Endothelial cell (in vitro differentiated cells): ENCODE measurements around the gene HOXC12. TPM values are rescaled to one million over a fixed set of nuclear protein-coding genes. Genes with fewer than 3 reads are reported as not detected.

ENCODE experiments used
- DNase-seq: peaks from one replicate; pipeline ENCODE4 v3.0.0; 2021; ENCODE audit warnings: low spot score
- H3K27ac Mint-ChIP-seq: one replicate; pipeline ENCODE4 v1.8.0; 2021; ENCODE audit warnings: mixed read lengths, inconsistent platforms; ENCODE audit not compliant: unreplicated experiment
- H3K27me3 Mint-ChIP-seq: one replicate; pipeline ENCODE4 v1.8.0; 2021; ENCODE audit warnings: mild to moderate bottlenecking, moderate library complexity, mixed read lengths, inconsistent platforms; ENCODE audit not compliant: unreplicated experiment
- H3K36me3 Mint-ChIP-seq: one replicate; pipeline ENCODE4 v1.8.0; 2021; ENCODE audit warnings: mild to moderate bottlenecking, low read depth, mixed read lengths, inconsistent platforms; ENCODE audit not compliant: unreplicated experiment
- H3K4me1 Mint-ChIP-seq: one replicate; pipeline ENCODE4 v1.8.0; 2021; ENCODE audit warnings: mild to moderate bottlenecking, mixed read lengths, inconsistent platforms; ENCODE audit not compliant: unreplicated experiment
- H3K4me3 Mint-ChIP-seq: one replicate; pipeline ENCODE4 v1.8.0; 2021; ENCODE audit warnings: mild to moderate bottlenecking, mixed read lengths, inconsistent platforms; ENCODE audit not compliant: unreplicated experiment
- H3K9me3 Mint-ChIP-seq: one replicate; pipeline ENCODE4 v1.8.0; 2021; ENCODE audit warnings: mixed read lengths, inconsistent platforms; ENCODE audit not compliant: unreplicated experiment
- total RNA-seq: library from RNA; stranded (reverse); fragmentation: NEBNext Ultra II Directional; extraction: Animal tissue kit (Norgen Biotek cat#: 25700); gene quantifications from one replicate; pipeline ENCODE4 v1.2.1, GENCODE V29; 2021; ENCODE audit not compliant: unreplicated experiment
- TF ChIP-seq, protein P1 (sequence below): fragments of 200-600 bp; sonication (generic); IDR thresholded peaks from one replicate; pipeline ENCODE4 v1.5.0; 2021; ENCODE audit warnings: antibody characterized with exemption; ENCODE audit not compliant: unreplicated experiment

The HOXC12 gene
- total RNA-seq, 1 donor from 2014 or later, result 1.3 TPM

DNA sequence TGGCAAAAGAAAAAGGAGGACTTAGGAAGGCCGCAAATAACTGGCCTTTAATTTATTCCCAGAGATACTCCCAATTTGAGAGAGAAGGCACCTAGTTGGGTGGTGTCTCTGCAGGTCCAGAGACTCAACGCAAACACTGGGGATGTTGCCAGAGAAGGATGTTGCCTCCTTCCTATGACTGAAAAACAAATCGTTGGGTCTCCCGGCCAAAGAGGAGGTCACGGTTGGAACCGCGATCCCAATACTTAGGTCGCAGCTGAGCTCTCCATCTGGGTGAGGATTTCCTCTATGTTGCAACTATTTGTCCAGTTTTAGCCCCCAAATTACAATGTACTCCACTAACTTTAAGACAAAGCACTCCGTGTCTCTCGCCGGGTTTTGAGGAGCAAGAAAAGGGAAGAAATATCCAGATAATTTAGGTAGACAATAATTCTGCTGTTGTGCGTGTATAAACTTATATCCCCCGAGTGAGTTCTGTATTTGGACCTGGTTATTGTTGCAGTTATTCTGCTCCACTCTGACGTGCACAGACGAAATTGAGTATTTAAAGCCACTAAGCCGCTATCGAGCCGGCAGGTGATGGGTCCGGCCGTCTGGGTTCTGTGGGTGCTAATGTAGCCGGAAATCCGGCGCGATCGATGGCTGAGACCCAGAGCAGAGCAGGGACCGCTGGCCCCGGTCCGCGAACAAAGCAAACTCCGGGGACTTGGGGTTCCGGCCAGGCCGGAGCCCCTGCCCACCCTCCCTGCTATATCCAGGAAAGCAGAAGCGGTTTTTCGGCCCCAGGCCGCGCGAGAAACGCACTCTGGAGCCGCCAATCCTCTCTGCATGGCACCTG is 5.7 kb downstream of the HOXC12 start:
- peak overlapping the region; percentile 65 for H3K4me3 Mint-ChIP-seq
- H3K27me3 Mint-ChIP-seq, result peaks cover 60% of the 10 kb centered on the region
- no peaks in the 10 kb centered on the region for H3K9me3 Mint-ChIP-seq
- TF ChIP-seq, protein P1, sequence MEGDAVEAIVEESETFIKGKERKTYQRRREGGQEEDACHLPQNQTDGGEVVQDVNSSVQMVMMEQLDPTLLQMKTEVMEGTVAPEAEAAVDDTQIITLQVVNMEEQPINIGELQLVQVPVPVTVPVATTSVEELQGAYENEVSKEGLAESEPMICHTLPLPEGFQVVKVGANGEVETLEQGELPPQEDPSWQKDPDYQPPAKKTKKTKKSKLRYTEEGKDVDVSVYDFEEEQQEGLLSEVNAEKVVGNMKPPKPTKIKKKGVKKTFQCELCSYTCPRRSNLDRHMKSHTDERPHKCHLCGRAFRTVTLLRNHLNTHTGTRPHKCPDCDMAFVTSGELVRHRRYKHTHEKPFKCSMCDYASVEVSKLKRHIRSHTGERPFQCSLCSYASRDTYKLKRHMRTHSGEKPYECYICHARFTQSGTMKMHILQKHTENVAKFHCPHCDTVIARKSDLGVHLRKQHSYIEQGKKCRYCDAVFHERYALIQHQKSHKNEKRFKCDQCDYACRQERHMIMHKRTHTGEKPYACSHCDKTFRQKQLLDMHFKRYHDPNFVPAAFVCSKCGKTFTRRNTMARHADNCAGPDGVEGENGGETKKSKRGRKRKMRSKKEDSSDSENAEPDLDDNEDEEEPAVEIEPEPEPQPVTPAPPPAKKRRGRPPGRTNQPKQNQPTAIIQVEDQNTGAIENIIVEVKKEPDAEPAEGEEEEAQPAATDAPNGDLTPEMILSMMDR, result no peak
- no peak for DNase-seq
- no peaks in the 10 kb centered on the region for H3K36me3 Mint-ChIP-seq
- H3K4me1 Mint-ChIP-seq, result peaks cover 29% of the 10 kb centered on the region
- H3K27ac Mint-ChIP-seq, result no peak overlapping the region

DNA sequence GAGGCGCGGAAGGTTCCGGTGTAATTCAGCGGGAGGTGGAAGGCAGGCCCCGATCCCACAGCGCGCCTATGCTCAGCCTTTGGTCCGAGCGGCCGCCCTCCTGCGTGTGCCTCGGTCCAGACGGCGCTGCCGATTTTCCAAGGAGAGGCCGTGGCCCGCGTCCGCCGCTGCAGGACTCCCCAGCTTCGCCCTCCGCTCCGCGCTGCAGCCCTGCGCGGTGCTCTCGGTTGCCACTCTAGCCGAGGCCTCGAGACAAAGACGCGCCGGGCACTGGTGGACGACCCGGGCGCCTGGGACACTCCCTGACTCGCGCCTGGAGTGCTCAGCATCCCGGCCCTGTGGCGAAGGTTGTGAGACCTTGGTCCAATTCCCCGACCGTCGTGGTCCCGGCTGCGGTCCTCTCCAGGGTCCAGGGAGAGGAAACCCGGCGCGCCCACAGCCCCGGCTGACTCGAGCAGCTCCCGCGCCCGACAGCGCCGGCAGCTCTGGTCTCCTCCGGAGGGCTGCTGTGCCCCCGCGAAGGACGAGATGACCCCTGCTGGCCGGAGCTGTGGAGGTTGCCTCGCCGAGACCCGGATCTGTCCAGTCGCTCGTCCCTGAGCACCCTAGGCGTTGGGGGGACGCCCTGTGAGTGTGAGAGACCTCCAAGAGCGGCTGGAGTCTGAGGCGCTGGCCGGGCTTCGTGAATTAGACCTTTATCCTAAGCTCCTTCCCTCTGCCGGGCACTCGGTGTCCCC is 6.5 kb downstream of the HOXC12 start:
- no peaks in the 10 kb centered on the region for H3K36me3 Mint-ChIP-seq
- H3K4me1 Mint-ChIP-seq, result peaks cover 32% of the 10 kb centered on the region
- H3K4me3 Mint-ChIP-seq, result no peak overlapping the region
- no peak overlapping the region for H3K27ac Mint-ChIP-seq
- TF ChIP-seq, protein P1, result no peak
- no peaks in the 10 kb centered on the region for H3K9me3 Mint-ChIP-seq
- H3K27me3 Mint-ChIP-seq, result peaks cover 62% of the 10 kb centered on the region
- peak; percentile 77 for DNase-seq

DNA sequence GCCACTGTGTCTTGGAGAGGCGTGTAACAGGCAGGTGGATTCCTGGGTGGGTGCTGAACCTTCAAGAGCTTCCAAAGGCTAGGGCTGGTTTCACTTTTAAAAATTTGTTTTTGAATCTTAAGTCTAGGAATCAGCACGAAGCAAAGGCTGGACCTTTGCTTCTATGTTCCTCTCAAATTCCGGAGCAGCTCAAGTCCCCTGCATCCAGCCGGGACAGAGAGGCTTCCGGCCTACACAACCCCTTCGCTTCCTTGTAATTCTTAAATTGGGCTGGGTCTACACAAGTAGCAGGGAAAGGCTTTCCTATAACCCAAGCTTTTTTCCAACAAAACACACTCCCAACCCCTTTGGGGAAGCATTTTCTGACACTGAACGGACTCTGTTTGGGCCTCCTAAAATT is 8.3 kb downstream of the HOXC12 start:
- H3K4me3 Mint-ChIP-seq, result no peak overlapping the region
- no peak for DNase-seq
- H3K9me3 Mint-ChIP-seq, result no peaks in the 10 kb centered on the region
- no peaks in the 10 kb centered on the region for H3K36me3 Mint-ChIP-seq
- peaks cover 38% of the 10 kb centered on the region for H3K4me1 Mint-ChIP-seq
- H3K27ac Mint-ChIP-seq, result no peak overlapping the region
- TF ChIP-seq, protein P1, result no peak
- peaks cover 57% of the 10 kb centered on the region for H3K27me3 Mint-ChIP-seq

DNA sequence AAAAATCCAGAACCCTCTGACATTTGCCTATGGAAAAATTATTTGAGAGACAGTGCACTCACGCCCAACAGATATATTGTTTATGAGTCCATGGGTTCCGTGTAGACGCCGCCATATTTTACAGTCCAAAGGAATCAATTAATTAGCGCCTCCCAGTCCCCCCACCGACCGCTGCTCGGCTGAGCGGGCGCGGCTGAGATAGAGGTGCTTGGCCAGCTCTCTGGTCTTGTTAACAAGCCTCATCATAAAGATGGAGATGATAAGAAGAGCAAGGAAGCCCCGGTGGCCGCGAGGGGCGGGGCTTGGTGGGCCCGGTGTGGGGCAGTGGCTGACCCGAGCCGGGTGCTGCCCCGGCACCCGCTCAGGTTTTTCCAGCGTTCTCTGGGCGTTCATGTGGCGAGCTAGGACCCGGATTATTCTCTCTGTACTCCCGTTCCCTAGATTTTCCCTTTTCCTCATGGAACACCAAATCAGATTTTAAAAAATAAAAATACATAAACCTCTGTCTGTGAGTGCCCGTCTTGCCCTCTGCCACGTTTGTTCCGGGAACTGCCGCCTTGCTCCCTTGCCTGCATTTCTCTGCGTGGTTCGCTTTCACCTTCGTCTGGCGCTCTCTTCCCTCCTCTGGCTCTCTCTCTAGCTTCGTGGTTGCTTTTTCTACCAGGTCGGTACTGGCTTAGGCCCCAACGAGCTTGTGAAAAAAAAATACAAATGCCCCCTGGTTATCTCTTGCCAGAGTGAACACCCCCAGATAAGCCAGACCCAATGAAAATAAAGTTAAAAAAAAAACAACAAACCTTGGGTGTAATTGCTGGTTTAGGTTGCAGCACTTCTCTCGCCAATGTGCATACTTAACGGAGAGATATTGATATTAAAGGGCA is 9.0 kb downstream of the HOXC12 start:
- peak overlapping the region; percentile 70 for H3K27ac Mint-ChIP-seq
- DNase-seq, result no peak
- no peaks in the 10 kb centered on the region for H3K9me3 Mint-ChIP-seq
- H3K27me3 Mint-ChIP-seq, result peaks cover 57% of the 10 kb centered on the region
- TF ChIP-seq, protein P1, result no peak
- peaks cover 45% of the 10 kb centered on the region for H3K4me1 Mint-ChIP-seq
- no peak overlapping the region for H3K4me3 Mint-ChIP-seq
- no peaks in the 10 kb centered on the region for H3K36me3 Mint-ChIP-seq
